GM18873 (cell line): ENCODE results near the gene TKFC.

Source experiments
- ATAC-seq: cut with Tn5 transposase; IDR thresholded peaks from one replicate; pipeline ENCODE4 v1.9.1; 2021; ENCODE audit warnings: mild to moderate bottlenecking, moderate library complexity, moderate number of reproducible peaks; ENCODE audit not compliant: unreplicated experiment, low FRiP score

Gene TKFC

GRCh38 chr11:61310749-61311148 lies 22.3 kb upstream of the TKFC start:
- no peak for ATAC-seq

- no peak for ATAC-seq
Observed at GRCh38 chr11:61315260-61315659, 17.8 kb upstream of the TKFC start.

- no peak for ATAC-seq
Observed at GRCh38 chr11:61325649-61326414, 7.2 kb upstream of the TKFC start.

- ATAC-seq: no peak
Observed at GRCh38 chr11:61327669-61328071, 5.4 kb upstream of the TKFC start.

- ATAC-seq: no peak
Observed at GRCh38 chr11:61328351-61328750, 4.7 kb upstream of the TKFC start.

GRCh38 chr11:61329871-61330270 lies 3.2 kb upstream of the TKFC start:
- ATAC-seq: no peak

- ATAC-seq: no peak
Observed at GRCh38 chr11:61331651-61332050, 1.4 kb upstream of the TKFC start.

GRCh38 chr11:61332281-61332796 lies 689 bp upstream of the TKFC start:
- no peak for ATAC-seq

- ATAC-seq: no peak
Observed at GRCh38 chr11:61333550-61334433, 764 bp downstream of the TKFC start.

GRCh38 chr11:61334434-61335354 lies 1.7 kb downstream of the TKFC start:
- no peak for ATAC-seq

- no peak for ATAC-seq
Observed at GRCh38 chr11:61335355-61335710, 2.3 kb downstream of the TKFC start.

- peak; percentile 48 for ATAC-seq
Observed at GRCh38 chr11:61336171-61336935, 3.3 kb downstream of the TKFC start.

- no peak for ATAC-seq
Observed at GRCh38 chr11:61337706-61338470, 4.9 kb downstream of the TKFC start.

- ATAC-seq: no peak
Observed at GRCh38 chr11:61338783-61339489, 5.9 kb downstream of the TKFC start.

GRCh38 chr11:61339490-61339878 lies 6.5 kb downstream of the TKFC start:
- no peak for ATAC-seq

- ATAC-seq: no peak
Observed at GRCh38 chr11:61340979-61341378, 8.0 kb downstream of the TKFC start.

GRCh38 chr11:61341706-61342105 lies 8.7 kb downstream of the TKFC start:
- no peak for ATAC-seq

GRCh38 chr11:61342207-61342803 lies 9.3 kb downstream of the TKFC start:
- ATAC-seq: no peak
